OCI-LY7 (cell line): ENCODE results near the gene GLI3.

Source experiments
- CTCF ChIP-seq: fragments of 200-600 bp; sonication (generic); conservative IDR thresholded peaks from 2 replicates; pipeline ENCODE4 v1.5.1; 2014; ENCODE audit warnings: mild to moderate bottlenecking, antibody characterized with exemption, low read length, moderate library complexity, mixed read lengths
- EZH2phosphoT487 ChIP-seq: fragments of 200-600 bp; sonication (generic); IDR thresholded peaks from 2 replicates; pipeline ENCODE4 v1.6.1; 2018; ENCODE audit warnings: low read depth, borderline replicate concordance, mild to moderate bottlenecking, mixed run types, antibody characterized with exemption, low read length, moderate library complexity, mixed read lengths

- TF ChIP-seq EZH2phosphoT487, result no peak
- no peak for TF ChIP-seq CTCF
Observed at GRCh38 chr7:42152329-42153205, 84.4 kb downstream of the GLI3 start.
